Prostate gland (tissue), 2 donors: Measurements from ENCODE around the gene CUL1.

Experiments
- CTCF ChIP-seq, 4 experiments: fragments of 200-600 bp in 2 of 4; fragments of 450-650 bp in 2 of 4; sonication (generic) in 2 of 4; IDR thresholded peaks; 1 replicate in 3 of 4; 2 replicates in 1 of 4; pipeline ENCODE4 v1.5.1; 2016 to 2019; ENCODE audit warnings: antibody characterized with exemption in 4 of 4, mild to moderate bottlenecking in 2 of 4, moderate library complexity in 2 of 4
- POLR2A ChIP-seq: fragments of 450-650 bp; IDR thresholded peaks from one replicate; pipeline ENCODE4 v1.6.1; 2016; ENCODE audit warnings: antibody characterized with exemption, mild to moderate bottlenecking
- POLR2AphosphoS5 ChIP-seq: sonication (generic); formaldehyde crosslinking; IDR thresholded peaks from one replicate; pipeline ENCODE4 v1.6.1; 2017; ENCODE audit warnings: antibody characterized with exemption

DNA sequence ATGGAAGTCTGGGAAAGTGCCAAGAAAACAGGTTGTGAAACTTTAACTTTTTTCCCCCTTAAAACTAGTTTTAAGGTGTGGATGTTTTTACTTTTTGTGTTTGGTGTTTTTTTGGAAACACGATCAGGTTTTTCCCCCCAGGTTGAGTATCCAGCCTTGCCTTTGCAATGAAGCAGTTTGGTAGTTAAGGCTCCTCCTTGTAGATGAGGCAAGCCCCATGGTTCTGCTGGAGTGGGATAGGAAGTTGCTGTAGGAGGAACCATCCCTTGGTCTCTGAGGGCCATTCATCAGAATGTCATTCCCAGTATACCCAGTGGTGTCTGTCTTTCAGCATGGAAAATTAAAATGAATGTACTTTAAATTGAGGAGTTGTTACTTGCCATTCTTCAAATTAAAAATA is 2.7 kb downstream of the CUL1 start:
- no peak for TF ChIP-seq POLR2AphosphoS5
- no peak for TF ChIP-seq CTCF (IDR thresholded peaks at IDR 0.05)
- TF ChIP-seq POLR2A = no peak
